22Rv1 (cell line): ENCODE data around the gene DELE1.
"Not testable (repeated sequence)": the region's sequence is repeated elsewhere in the genome, so short reads cannot be mapped to it uniquely, and the experiment has no call there.

Experiments
- H3K27ac ChIP-seq: fragments of 450-650 bp; 2 replicates; pipeline ENCODE4 v1.5.1; 2017
- CTCF ChIP-seq: fragments of 450-650 bp; IDR thresholded peaks from 2 replicates; pipeline ENCODE4 v1.5.1; 2017; ENCODE audit warnings: mild to moderate bottlenecking
- ZFX ChIP-seq: fragments of 450-650 bp; IDR thresholded peaks from 2 replicates; pipeline ENCODE4 v1.6.1; 2017; ENCODE audit warnings: antibody characterized with exemption, borderline replicate concordance

The DELE1 gene

DNA sequence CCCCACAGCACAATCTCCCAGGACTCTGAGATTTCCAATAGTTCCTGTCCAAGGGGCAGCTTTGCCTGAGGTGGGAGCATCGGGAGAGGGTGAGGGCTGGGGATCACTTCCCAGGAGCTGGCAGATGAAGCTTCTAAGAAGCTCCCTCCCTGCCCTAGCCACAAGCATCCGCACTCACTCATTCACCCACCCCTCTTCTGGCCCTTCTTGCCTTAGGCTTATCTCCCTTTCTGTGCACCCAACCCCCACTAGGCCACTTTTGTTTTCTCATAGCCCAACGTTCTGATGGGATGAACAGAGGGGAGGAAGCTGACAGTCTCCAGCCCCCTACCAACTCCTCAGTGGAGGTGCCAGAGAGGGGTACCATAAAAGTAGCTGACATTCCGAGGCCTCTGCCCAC, 41.8 kb upstream of the DELE1 start:
- no peak for TF ChIP-seq ZFX
- TF ChIP-seq CTCF = no peak
- no peak overlapping the region for H3K27ac ChIP-seq

GRCh38 chr5:141882594-141883183, 41.0 kb upstream of the DELE1 start:
- no peak for TF ChIP-seq ZFX
- TF ChIP-seq CTCF = no peak
- no peak overlapping the region for H3K27ac ChIP-seq

- H3K27ac ChIP-seq = no peak overlapping the region
- TF ChIP-seq CTCF = no peak
Observed at GRCh38 chr5:141883184-141883891, 40.3 kb upstream of the DELE1 start.

DNA sequence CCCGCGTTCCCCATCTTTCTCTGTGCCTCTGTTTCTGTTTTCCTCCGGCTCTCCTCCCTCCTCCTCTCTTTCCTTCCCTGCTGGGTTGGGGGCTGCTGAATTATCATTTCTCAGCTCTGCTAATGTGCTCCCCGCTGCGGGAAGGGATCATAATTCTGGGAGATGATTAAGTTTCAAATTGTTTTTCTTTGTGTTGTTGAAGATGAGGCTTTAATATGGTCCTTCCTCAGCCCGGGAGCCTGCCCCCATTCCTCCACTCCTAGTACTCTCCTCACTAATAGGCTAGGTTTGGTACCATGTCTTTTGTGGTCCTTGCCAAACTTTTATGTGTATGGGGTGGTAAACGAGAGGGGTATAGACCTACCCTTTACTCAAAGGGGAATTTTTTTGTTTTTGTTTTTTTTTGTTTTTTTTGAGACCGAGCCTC, 39.8 kb upstream of the DELE1 start:
- H3K27ac ChIP-seq = no peak overlapping the region
- TF ChIP-seq CTCF (no peak), ZFX (no peak)

DNA sequence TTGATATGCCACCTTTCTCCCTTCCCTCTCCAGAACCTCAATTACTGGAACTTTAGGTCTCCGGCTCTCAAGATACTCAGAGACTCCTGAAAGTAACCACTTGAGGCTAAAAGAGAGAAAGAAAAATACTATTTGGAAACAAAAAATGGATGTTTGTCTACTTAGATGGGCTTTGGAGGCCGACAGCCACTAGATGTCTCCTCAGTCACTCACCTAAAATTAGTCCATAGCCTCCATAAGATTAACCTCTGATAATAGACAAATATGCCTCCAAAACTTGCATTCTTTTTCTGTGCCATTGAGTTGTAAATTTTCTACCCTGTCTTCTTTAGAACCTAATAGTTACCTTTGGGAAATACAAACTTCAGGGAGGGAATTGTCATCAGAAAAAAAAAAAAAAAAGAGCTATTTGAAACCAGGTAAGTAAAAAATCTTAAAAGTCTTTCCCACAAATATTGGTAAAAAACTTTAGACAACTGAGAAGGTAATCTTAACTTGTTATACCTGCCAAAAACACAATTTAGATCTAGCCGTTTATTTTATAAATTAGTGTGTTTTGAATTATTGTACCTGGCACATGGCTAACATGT, 34.3 kb upstream of the DELE1 start:
- H3K27ac ChIP-seq = no peak overlapping the region
- TF ChIP-seq CTCF (peak; percentile 54), ZFX (no peak)

DNA sequence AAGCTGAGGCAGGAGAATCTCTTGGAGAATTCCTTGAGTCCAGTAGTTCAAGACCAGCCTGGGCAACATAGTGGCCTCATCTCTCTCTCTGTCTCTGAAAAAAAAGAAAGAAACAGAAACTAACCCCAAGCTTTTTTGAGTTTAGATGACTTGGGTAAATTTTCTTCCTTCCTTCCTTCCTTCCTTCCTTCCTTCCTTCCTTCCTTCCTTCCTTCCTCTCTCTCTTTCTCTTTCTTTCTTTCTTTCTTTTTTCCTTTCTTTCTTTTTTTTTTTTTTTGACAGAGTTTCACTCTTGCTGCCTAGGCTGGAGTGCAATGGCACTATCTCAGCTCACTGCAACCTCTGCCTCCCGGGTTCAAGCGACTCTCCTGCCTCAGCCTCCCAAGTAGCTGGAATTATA, 33.2 kb upstream of the DELE1 start:
- not testable (repeated sequence) for H3K27ac ChIP-seq

- H3K27ac ChIP-seq = no peak overlapping the region
Observed at GRCh38 chr5:141897425-141897824, 26.2 kb upstream of the DELE1 start.

More at GRCh38 chr5:141897425-141897824, 26.2 kb upstream of the DELE1 start:
- TF ChIP-seq ZFX = no peak
- no peak for TF ChIP-seq CTCF
